Breast epithelium (tissue), 3 donors: ENCODE data around the gene REEP6.

Experiments used
- POLR2A ChIP-seq: fragments of 450-650 bp; IDR thresholded peaks from one replicate; pipeline ENCODE4 v1.6.1; 2016; ENCODE audit warnings: antibody characterized with exemption, mild to moderate bottlenecking, moderate library complexity
- TF ChIP-seq, protein P1 (sequence below), 3 donors: fragments of 450-650 bp; IDR thresholded peaks; one replicate each; pipeline ENCODE4 v1.5.1; 2016 to 2017; ENCODE audit warnings: antibody characterized with exemption in 3 of 3, mild to moderate bottlenecking in 3 of 3, moderate library complexity in 3 of 3

DNA sequence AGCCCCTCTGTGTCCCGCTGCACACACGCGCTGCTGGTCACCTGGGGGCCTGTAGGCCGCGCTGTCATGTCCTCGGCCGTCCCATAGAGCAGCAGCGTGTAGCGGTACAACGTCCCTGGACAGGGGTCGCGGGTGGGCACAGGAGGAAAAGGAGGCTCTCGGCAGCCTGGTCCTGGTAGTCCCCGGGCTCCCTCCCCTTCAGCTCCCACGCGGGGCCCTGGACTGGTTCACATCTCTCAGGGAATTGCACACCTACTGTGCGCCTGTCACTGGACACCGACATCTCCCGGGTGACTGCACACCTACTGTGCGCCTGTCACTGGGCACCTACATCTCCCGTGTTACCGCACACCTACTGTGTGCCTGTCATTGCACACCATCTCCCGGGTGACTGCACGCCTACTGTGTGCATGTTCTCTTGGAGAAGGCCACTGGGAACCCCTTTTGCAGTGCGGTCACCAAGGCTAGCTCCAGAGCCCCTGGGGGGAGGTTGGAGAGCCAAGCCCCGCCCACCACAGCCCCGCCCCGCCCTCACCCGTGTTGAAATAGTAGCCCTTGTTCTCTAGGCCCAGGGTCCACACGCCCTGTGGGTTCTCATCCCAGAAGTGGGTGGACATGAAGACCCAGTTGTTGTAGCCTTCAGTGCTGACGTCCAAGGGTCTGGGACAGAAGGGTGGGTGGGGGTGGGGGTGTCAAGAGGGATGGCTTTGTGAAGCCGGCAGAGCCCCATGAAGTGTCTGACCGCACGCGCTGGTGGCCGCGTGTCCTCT is 8.4 kb upstream of the REEP6 start:
- no peak for TF ChIP-seq POLR2A
- TF ChIP-seq, protein P1, sequence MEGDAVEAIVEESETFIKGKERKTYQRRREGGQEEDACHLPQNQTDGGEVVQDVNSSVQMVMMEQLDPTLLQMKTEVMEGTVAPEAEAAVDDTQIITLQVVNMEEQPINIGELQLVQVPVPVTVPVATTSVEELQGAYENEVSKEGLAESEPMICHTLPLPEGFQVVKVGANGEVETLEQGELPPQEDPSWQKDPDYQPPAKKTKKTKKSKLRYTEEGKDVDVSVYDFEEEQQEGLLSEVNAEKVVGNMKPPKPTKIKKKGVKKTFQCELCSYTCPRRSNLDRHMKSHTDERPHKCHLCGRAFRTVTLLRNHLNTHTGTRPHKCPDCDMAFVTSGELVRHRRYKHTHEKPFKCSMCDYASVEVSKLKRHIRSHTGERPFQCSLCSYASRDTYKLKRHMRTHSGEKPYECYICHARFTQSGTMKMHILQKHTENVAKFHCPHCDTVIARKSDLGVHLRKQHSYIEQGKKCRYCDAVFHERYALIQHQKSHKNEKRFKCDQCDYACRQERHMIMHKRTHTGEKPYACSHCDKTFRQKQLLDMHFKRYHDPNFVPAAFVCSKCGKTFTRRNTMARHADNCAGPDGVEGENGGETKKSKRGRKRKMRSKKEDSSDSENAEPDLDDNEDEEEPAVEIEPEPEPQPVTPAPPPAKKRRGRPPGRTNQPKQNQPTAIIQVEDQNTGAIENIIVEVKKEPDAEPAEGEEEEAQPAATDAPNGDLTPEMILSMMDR (IDR thresholded peaks at IDR 0.05) = no peak
